NB4 (cell line): Measurements from ENCODE around the gene ENGASE.

Experiments used
- DNase-seq: peaks from one replicate; pipeline ENCODE4 v3.0.0; 2010; ENCODE audit warnings: low read depth
- H3K4me3 ChIP-seq: one replicate; pipeline ENCODE4 v1.5.1; 2011; ENCODE audit warnings: mild to moderate bottlenecking, low read depth, low read length, moderate library complexity
- MYC ChIP-seq: IDR thresholded peaks from 2 replicates; pipeline ENCODE4 v1.6.1; 2011; ENCODE audit warnings: low read depth, low read length
- POLR2A ChIP-seq: IDR thresholded peaks from 2 replicates; pipeline ENCODE4 v1.6.1; 2011; ENCODE audit warnings: mild to moderate bottlenecking; ENCODE audit not compliant: insufficient read length; ENCODE audit errors: extremely low read depth
- TF ChIP-seq, protein P1 (sequence below): IDR thresholded peaks from one replicate; pipeline ENCODE4 v1.5.1; 2012; ENCODE audit warnings: low read depth, low read length
- TF ChIP-seq, protein P2 (sequence below): IDR thresholded peaks from 2 replicates; pipeline ENCODE4 v1.6.1; 2011; ENCODE audit warnings: low read depth, low read length

ENGASE gene

DNA sequence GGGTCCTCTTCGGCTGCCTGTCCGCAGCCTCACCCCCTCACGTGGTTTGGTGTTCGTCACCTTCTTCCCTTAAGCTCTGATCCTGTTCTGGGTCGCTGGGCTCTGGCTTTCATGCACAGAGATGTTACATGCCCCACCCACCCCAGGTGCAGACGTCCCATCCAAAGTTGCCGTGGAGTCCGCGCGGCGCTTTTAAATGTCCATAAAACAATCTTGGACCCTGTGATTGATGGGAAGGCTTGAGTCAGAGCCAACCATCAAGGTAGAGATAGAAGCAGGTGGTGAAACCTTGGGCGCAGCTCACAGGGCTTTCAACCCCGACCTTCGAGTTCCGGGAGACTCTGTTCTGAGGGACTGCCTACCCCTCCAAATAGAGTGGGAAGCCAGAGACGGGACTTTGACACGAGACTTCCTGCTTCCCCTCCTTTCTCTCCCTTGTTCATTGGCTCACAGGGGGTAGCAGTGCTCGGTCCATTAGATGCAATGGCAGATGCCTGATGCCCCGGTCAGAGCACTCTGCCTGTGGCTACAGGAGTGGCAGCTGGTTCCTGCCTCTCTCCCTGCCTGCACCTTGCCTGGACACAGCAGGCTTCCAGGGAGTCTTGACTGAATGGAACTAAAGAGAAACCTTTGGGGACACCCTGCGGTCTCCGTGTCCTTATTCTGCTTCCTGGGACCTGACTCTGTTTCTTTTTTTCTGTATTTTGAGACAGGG lies 4.0 kb downstream of the ENGASE start:
- DNase-seq = no peak
- H3K4me3 ChIP-seq = no peak overlapping the region
- TF ChIP-seq MYC = no peak
- no peak for TF ChIP-seq POLR2A
- TF ChIP-seq, protein P1, sequence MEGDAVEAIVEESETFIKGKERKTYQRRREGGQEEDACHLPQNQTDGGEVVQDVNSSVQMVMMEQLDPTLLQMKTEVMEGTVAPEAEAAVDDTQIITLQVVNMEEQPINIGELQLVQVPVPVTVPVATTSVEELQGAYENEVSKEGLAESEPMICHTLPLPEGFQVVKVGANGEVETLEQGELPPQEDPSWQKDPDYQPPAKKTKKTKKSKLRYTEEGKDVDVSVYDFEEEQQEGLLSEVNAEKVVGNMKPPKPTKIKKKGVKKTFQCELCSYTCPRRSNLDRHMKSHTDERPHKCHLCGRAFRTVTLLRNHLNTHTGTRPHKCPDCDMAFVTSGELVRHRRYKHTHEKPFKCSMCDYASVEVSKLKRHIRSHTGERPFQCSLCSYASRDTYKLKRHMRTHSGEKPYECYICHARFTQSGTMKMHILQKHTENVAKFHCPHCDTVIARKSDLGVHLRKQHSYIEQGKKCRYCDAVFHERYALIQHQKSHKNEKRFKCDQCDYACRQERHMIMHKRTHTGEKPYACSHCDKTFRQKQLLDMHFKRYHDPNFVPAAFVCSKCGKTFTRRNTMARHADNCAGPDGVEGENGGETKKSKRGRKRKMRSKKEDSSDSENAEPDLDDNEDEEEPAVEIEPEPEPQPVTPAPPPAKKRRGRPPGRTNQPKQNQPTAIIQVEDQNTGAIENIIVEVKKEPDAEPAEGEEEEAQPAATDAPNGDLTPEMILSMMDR = no peak
- TF ChIP-seq, protein P2, sequence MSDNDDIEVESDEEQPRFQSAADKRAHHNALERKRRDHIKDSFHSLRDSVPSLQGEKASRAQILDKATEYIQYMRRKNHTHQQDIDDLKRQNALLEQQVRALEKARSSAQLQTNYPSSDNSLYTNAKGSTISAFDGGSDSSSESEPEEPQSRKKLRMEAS = no peak

DNA sequence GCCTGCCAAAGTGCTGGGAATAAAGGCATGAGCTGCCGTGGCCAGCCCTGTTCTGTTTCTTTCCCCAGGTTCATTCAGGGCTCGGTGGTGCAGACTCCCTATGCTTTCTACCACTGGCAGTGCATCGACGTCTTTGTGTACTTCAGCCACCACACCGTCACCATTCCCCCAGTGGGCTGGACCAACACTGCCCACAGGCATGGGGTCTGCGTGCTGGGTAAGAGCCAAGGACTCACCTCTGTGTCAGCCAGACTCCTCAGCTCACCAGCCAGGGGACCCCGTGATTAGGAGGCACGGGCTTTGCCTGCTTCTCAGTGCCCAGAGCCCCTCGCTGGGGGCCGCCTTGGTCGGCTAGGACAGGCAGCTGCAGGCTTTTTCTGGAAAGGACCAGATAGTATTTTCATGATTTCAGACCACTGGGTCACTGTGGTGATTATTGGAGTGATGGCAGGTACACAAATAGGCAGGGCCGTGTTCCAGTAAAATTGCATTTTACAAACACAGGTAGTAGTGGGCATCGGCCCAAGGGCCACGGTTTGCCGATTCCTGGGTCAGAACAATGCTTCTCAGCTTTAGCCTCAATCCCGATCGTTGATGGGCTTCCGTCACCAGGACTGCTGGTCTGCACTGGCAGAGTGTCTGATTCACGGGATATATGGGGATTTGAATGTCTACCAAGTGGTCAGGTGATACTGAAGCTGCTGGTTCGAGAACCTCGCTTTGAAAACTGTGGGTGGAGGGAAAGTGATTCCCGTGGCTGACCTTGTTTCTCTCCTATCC lies 5.0 kb downstream of the ENGASE start:
- DNase-seq = no peak
- TF ChIP-seq POLR2A = no peak
- TF ChIP-seq, protein P1 = no peak
- TF ChIP-seq MYC = no peak
- TF ChIP-seq, protein P2 = no peak
- no peak overlapping the region for H3K4me3 ChIP-seq

DNA sequence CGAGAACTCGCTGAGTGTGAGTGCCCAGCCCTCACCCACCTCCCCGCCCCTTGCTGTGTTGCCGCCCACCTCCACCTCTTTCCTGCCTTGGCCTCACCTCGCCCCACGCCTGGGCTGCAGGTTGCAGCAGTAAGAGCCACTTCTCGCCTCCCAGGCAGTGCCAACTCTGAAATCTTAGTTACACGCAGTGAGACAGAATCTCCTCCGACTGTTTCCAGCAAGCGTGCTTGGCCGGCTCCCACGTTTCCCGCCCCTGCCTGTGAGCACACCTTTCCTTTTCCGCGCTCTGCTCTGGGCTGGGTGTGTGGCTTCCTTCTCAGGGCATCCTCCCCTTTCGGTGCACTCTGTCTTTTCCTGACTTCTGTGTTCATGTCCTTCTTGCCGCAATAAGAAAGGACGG lies 5.7 kb downstream of the ENGASE start:
- H3K4me3 ChIP-seq = no peak overlapping the region
- DNase-seq = no peak

DNA sequence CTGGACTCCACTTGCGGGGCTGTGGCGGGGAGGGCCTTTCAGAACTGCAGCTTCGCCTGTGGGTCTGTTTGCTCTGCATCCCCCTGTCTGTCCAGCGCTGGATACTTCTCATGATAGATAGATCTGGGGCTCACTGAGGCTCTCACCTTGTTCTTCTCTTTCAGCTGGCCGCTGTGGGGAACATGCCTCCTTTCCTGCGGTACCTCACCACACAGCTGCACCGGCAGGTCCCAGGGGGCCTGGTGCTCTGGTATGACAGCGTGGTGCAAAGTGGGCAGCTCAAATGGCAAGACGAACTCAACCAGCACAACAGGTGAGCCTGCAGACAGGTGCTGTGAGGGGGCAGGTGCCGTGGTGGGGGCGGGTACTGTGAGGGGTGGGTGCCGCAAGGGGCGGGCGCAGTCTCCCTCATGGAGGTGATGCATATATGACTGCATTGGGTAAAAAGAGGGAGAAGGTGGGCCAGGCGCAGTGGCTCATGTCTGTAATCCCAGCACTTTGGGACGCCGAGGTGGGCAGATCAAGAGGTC lies 6.2 kb downstream of the ENGASE start:
- no peak for DNase-seq
- no peak for TF ChIP-seq POLR2A
- TF ChIP-seq, protein P1 = no peak
- TF ChIP-seq, protein P2 = no peak
- TF ChIP-seq MYC = no peak

More for the DNA sequence above, 5.7 kb downstream of the ENGASE start:
- TF ChIP-seq, protein P2 = no peak
- TF ChIP-seq, protein P1 = no peak
- no peak for TF ChIP-seq MYC
- no peak for TF ChIP-seq POLR2A

DNA sequence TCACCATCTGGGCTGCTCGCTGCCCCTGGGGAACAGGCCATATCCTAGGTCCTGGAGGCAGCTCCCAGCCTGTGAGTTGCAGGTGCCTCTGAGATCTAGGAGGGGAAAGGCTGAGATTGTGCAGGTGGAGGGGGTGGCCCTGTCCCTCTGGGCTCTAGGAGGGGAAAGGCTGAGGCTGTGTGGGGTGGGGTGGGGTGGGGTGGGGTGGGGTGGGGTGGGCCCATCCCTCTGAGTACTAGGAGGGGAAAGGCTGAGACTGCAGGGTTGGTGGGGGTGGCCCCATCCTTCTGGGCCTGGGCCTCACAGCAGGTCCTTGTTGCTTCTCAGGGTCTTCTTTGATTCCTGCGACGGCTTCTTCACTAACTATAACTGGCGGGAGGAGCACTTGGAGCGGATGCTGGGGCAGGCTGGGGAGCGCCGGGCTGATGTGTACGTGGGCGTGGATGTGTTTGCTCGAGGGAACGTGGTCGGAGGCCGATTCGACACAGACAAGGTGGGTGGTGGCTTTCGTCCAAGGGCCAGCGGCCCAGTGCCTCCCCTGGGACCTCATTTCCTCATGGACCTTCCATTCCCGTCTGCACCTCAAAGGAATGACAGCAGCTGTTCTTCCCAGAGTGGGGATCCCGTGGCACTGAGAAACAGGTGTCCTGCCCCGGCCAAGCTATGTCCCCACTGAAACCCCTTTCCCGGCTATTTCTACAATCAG lies 7.1 kb downstream of the ENGASE start:
- DNase-seq = no peak
- TF ChIP-seq, protein P2 = no peak
- TF ChIP-seq, protein P1 = no peak
- TF ChIP-seq MYC (no peak), POLR2A (no peak)
- H3K4me3 ChIP-seq = no peak overlapping the region

More for the DNA sequence above, 6.2 kb downstream of the ENGASE start:
- H3K4me3 ChIP-seq = no peak overlapping the region
